Left lung (tissue), 14 donors: ENCODE measurements around the gene CST2. TPM values are rescaled to one million over a fixed set of nuclear protein-coding genes. Genes with fewer than 3 reads are reported as not detected.
A peak's percentile ranks its signal among the peaks of the same experiment; 100 is the strongest.

Experiments used
- ATAC-seq: fragments of 200-7000 bp; cut with Tn5 transposase; one replicate; pipeline ENCODE4 v1.9.1; 2020; ENCODE audit warnings: moderate library complexity
- DNase-seq, 4 donors: peaks; one replicate each; pipeline ENCODE4 v3.0.0-alpha.2; 2013 to 2020
- H3K27ac ChIP-seq, 2 donors: fragments of 200-600 bp; sonication (generic) in 1 of 2; one replicate each; pipeline versions ENCODE4 v1.5.0 to v1.8.0; 2020 to 2021
- H3K27me3 ChIP-seq, 2 donors: fragments of 200-600 bp; sonication (generic) in 1 of 2; one replicate each; pipeline versions ENCODE4 v1.5.0 to v1.8.0; 2020 to 2021
- H3K36me3 ChIP-seq, 2 donors: fragments of 200-600 bp; sonication (generic) in 1 of 2; one replicate each; pipeline versions ENCODE4 v1.5.0 to v1.8.0; 2020 to 2021
- H3K4me1 ChIP-seq, 2 donors: fragments of 200-600 bp; one replicate each; pipeline ENCODE4 v1.8.0; 2021
- H3K4me3 ChIP-seq, 2 donors: fragments of 200-600 bp; sonication (generic) in 1 of 2; one replicate each; pipeline versions ENCODE4 v1.5.0 to v1.8.0; 2020 to 2021; ENCODE audit warnings: mild to moderate bottlenecking in 1 of 2
- H3K9me3 ChIP-seq, 2 donors: fragments of 200-600 bp; sonication (generic) in 1 of 2; one replicate each; pipeline versions ENCODE4 v1.5.0 to v1.8.0; 2020 to 2021
- CTCF ChIP-seq, 2 donors: fragments of 200-600 bp; sonication (generic) in 1 of 2; IDR thresholded peaks; one replicate each; pipeline versions ENCODE4 v1.5.0 to v1.8.0; 2021; ENCODE audit warnings: antibody characterized with exemption in 2 of 2
- intact Hi-C, 2 donors: fragments of 100-400 bp; cut with DNase I; formaldehyde crosslinking; loops; one replicate each; pipeline versions ENCODE4 v1.11.2 to v1.14.2; 2022
- long read RNA-seq, 12 donors: library from polyadenylated mRNA in 2 of 12; unstranded in 2 of 12; transcript quantifications; one replicate each; pipeline ENCODE4 v2.0.0 and lab custom pipeline, GENCODE V29; 2019 to 2026
- polyA plus RNA-seq, 6 donors: library from polyadenylated mRNA; unstranded; fragments of 120-200 nt; gene quantifications; one replicate each; pipeline ENCODE4 v1.2.1, GENCODE V29; 2013; ENCODE audit not compliant: insufficient read length in 6 of 6
- total RNA-seq, 2 donors: library from RNA; stranded (reverse); fragmentation: NEBNext Ultra II Directional; extraction: Animal tissue kit (Norgen Biotek cat#: 25700); gene quantifications; one replicate each; pipeline ENCODE4 v1.2.1, GENCODE V29; 2021
- donor health status: DM: no; HTN: yes; CAD: no.
- donor health status: DM: no; HTN: no; CAD: no.

Gene CST2
- 10 to 100 TPM in 1 of 2 donors, under 1 TPM in 1; 0.39 to 13.0 TPM for total RNA-seq
- polyA plus RNA-seq = under 1 TPM in 3 of 6 donors, not detected in 3; 0.23 to 0.82 (median 0.37) TPM
- long read RNA-seq, donor 1 = 0 reads
- long read RNA-seq, donor 2 = 0 reads
- long read RNA-seq, donor 3 = 0 reads
- long read RNA-seq, donor 4, transcript CST2-201 (3 exons, 748 nt) = major isoform, 16 of 17 reads
- long read RNA-seq, donor 4, partial matches to known transcripts = 1 of 17 reads
- long read RNA-seq, donor 4, other reads (novel, unspliced or antisense) = 0 of 17 reads
- long read RNA-seq, donor 5, partial matches to known transcripts = 0 of 1 reads
- long read RNA-seq, donor 5, other reads (novel, unspliced or antisense) = 0 of 1 reads
- long read RNA-seq, donor 6, partial matches to known transcripts = 0 of 1 reads
- long read RNA-seq, donor 6, other reads (novel, unspliced or antisense) = 0 of 1 reads
- long read RNA-seq, donor 7 = 0 reads
- long read RNA-seq, donor 8, partial matches to known transcripts = 0 of 1 reads
- long read RNA-seq, donor 8, other reads (novel, unspliced or antisense) = 0 of 1 reads
- long read RNA-seq, donor 9 = 0 reads
- long read RNA-seq, donor 10 = 0 reads
- long read RNA-seq, donor 11 = 0 reads
- long read RNA-seq, donor 12 = 0 reads

DNA sequence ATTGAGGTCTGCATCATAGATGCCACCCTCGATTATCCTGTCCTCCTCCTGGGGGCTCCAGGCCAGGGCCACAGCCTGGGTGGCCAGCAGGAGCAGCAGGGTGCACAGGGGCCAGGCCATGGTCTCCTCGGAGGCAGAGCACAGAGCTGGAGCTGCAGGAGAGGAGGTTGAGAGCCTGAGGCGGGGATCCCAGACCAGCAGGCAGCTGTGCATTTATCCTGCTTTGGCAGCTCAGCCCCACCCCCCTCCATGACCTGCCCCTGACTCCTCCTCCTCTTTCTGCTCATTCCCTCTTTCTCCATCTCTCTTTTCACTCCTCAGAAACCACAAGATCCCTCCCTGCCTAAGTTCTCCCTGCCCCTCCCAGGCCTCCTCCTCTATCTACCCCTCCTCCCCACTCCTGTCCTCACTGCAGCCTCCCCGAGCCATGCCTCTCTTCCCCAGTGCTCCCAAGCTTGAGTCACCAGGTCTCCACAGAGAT is at the start of gene CST2:
TSS of gene CST2 (minus strand) at position 189 of the 481 bp plus-strand sequence. CDS start at position 120, 69 bp downstream.
- DNase-seq = no peak
- H3K36me3 ChIP-seq = no peaks in the 10 kb centered on the region
- peak; percentile 31 for ATAC-seq
- H3K27me3 ChIP-seq = no peaks in the 10 kb centered on the region
- H3K4me1 ChIP-seq = no peaks in the 10 kb centered on the region
- intact Hi-C loops = no loop called here
- H3K4me3 ChIP-seq = no peak within 1 kb of the TSS
- H3K9me3 ChIP-seq = no peaks in the 10 kb centered on the region
- no peak for TF ChIP-seq CTCF (IDR thresholded peaks at IDR 0.05)
- H3K27ac ChIP-seq = no peak within 1 kb of the TSS

DNA sequence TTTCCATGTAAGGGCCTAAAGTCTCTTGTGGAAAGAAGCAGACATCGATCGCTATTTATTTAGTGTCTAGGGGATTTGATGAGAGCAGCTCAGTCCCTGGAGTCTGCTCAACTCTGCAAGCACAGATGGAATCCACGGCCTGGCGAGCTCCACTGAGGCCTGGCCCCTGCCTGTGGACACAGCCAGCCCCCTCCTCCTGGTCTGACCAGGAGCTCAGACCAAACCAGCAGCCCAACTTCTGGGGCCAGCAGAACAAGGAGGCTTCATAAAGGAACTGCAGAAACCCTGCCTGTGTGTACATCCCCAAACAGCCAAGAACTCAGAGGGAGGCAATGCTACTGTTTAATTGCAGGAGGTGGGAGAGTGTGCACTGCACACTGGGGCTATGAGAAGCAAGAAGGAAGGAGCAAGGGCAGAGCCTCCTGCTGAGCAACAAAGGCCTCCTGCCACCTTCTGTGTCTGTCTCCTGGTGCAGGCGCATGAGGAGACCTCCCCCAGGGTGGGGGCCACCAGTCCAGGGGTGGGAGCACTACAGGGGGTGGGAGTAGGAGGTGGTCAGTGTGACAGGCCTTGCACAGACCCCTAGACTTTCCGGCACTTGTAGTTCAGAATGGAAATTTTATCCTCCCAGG is 49.2 kb upstream of the CST2 start:
- Histone ChIP-seq H3K27ac (no peak overlapping the region), H3K27me3 (peaks cover 0 to 9% of the 10 kb centered on the region in 2 donors), H3K9me3 (no peaks in the 10 kb centered on the region), H3K4me1 (peaks cover 0 to 6% of the 10 kb centered on the region in 2 donors), H3K4me3 (no peak overlapping the region), H3K36me3 (no peaks in the 10 kb centered on the region)
- DNase-seq (no peak), ATAC-seq (no peak)
- no peak for TF ChIP-seq CTCF (IDR thresholded peaks at IDR 0.05)
- intact Hi-C loops = no loop called here

GRCh38 chr20:23874747-23875146 is 48.2 kb upstream of the CST2 start:
- H3K4me1 ChIP-seq = no peaks in the 10 kb centered on the region
- peaks cover 0 to 15% of the 10 kb centered on the region in 2 donors for H3K27me3 ChIP-seq
- H3K36me3 ChIP-seq = no peaks in the 10 kb centered on the region
- intact Hi-C loops = no loop called here
- no peak for TF ChIP-seq CTCF (IDR thresholded peaks at IDR 0.05)
- no peak overlapping the region for H3K4me3 ChIP-seq
- DNase-seq = no peak
- no peak for ATAC-seq
- no peaks in the 10 kb centered on the region for H3K9me3 ChIP-seq
- no peak overlapping the region for H3K27ac ChIP-seq

- no peak for ATAC-seq
- no peak for DNase-seq
- Histone ChIP-seq H3K4me3 (no peak overlapping the region), H3K27me3 (peaks cover 0 to 27% of the 10 kb centered on the region in 2 donors), H3K4me1 (no peaks in the 10 kb centered on the region), H3K36me3 (no peaks in the 10 kb centered on the region), H3K27ac (no peak overlapping the region), H3K9me3 (no peaks in the 10 kb centered on the region)
- no peak for TF ChIP-seq CTCF (IDR thresholded peaks at IDR 0.05)
- intact Hi-C loops = no loop called here
These were observed 47.0 kb upstream of the CST2 start for GRCh38 chr20:23873370-23874015.
